Right kidney (tissue), 9 donors: ENCODE results near the gene SMTN.
"Not testable (repeated sequence)": the region's sequence is repeated elsewhere in the genome, so short reads cannot be mapped to it uniquely, and the experiment has no call there.

Source experiments
- DNase-seq: peaks from one replicate; pipeline ENCODE4 v3.0.0-alpha.2; 2016
- long read RNA-seq, 8 donors: transcript quantifications; one replicate each; lab custom pipeline, GENCODE V29; 2026

Gene SMTN
- long read RNA-seq, donor 1, partial matches to known transcripts: 0 of 3 reads
- long read RNA-seq, donor 1, other reads (novel, unspliced or antisense): 0 of 3 reads
- long read RNA-seq, donor 2, partial matches to known transcripts: 0 of 4 reads
- long read RNA-seq, donor 2, other reads (novel, unspliced or antisense): 0 of 4 reads
- long read RNA-seq, donor 3, partial matches to known transcripts: 0 of 3 reads
- long read RNA-seq, donor 3, other reads (novel, unspliced or antisense): 0 of 3 reads
- long read RNA-seq, donor 4, partial matches to known transcripts: 7 of 11 reads
- long read RNA-seq, donor 4, other reads (novel, unspliced or antisense): 0 of 11 reads
- long read RNA-seq, donor 5, partial matches to known transcripts: 0 of 2 reads
- long read RNA-seq, donor 5, other reads (novel, unspliced or antisense): 0 of 2 reads
- long read RNA-seq, donor 6, partial matches to known transcripts: 12 of 14 reads
- long read RNA-seq, donor 6, other reads (novel, unspliced or antisense): 0 of 14 reads
- long read RNA-seq, donor 7, partial matches to known transcripts: 12 of 17 reads
- long read RNA-seq, donor 7, other reads (novel, unspliced or antisense): 0 of 17 reads
- long read RNA-seq, donor 8, partial matches to known transcripts: 0 of 1 reads
- long read RNA-seq, donor 8, other reads (novel, unspliced or antisense): 0 of 1 reads

- peak; percentile 99 for DNase-seq
Observed at GRCh38 chr22:31080848-31081649, at the start of gene SMTN. Gene SMTN (plus strand): TSS chr22:31081318. CDS start chr22:31083259, 1,941 bp downstream.

GRCh38 chr22:31036671-31037550, 44.2 kb upstream of the SMTN start:
- no peak for DNase-seq

- no peak for DNase-seq
Observed at GRCh38 chr22:31038686-31039085, 42.4 kb upstream of the SMTN start.

DNA sequence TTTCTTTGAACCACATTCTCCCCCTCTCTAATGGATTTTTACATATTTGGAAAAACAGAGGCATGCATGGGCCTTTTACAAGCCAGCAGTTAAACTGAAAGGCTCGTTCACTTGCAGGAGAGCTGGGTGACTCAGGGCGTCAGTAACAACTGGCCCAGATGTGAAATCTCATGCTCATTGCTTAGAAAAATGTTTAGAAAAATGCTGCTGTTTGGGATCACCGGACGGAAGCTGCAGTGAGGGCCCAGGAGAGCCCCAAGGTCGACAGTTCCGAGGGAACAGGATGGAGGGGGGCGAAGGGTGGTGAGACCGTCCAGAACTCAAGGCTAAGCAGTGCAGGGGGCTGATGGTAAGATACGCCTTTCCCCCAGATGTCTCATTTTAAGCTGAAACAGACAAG, 41.7 kb upstream of the SMTN start:
- DNase-seq: peak; percentile 36

- DNase-seq: no peak
Observed at GRCh38 chr22:31040542-31041398, 40.3 kb upstream of the SMTN start.

DNA sequence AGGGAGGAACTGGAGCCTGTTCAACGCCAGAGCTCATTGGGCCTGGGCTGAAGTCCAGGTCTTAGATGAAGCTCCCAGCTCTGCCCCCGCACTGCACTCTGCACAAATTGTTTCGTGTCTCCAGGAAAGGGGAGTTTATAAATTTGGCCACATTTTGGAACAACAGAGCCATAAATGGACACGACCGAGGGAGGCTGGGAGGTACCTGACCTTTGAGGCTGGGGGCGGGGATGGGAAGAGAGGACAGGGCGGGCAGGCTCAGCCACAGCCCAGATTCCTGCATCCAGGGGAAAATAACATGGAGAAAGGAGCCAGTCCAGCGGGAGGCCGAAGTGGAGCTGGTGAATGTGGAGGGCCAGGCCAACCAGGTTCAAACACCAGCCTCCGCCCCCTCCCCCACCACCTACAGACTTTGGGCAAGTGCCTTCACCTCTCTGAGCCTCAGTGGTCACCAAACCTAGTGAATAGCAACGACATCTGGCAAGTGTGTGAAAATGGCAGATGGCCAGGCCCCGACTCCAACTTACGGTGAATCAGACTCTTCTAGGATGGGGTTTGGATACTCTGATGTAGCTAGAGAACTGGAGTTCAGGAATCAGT, 36.8 kb upstream of the SMTN start:
- DNase-seq: no peak

DNA sequence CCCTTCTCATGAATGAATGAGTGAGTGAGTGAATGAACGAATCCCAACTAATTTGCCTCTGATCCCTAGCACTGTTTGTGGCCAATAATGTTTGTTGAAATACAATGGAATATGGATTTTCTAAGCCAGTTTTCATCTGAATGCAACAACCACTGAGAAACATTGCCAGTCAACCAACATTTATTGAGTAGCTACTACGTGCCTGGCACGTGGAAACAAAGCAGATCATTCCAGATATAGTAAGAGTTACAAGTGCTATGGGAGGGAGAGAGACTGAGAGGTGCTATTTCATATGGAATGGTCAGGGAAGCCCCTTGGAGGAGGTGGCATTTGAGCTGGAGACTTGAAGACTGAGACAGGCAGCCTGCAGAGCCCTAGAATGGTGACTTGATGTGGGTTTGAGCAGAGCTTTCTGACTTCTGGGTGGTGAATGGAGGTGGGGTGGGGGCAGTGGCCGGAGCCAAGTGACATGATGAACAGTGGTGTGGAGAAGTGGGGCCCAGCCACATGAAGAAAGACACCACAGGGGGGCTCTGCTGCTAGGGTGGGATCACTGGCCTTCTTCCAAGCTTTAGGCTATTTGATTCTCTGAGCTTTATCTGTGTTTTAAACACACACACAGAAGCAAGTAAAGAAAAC, 35.1 kb upstream of the SMTN start:
- peak; percentile 68 for DNase-seq

- no peak for DNase-seq
Observed at GRCh38 chr22:31046539-31047226, 34.4 kb upstream of the SMTN start.

GRCh38 chr22:31048570-31048969, 32.5 kb upstream of the SMTN start:
- DNase-seq: no peak

DNA sequence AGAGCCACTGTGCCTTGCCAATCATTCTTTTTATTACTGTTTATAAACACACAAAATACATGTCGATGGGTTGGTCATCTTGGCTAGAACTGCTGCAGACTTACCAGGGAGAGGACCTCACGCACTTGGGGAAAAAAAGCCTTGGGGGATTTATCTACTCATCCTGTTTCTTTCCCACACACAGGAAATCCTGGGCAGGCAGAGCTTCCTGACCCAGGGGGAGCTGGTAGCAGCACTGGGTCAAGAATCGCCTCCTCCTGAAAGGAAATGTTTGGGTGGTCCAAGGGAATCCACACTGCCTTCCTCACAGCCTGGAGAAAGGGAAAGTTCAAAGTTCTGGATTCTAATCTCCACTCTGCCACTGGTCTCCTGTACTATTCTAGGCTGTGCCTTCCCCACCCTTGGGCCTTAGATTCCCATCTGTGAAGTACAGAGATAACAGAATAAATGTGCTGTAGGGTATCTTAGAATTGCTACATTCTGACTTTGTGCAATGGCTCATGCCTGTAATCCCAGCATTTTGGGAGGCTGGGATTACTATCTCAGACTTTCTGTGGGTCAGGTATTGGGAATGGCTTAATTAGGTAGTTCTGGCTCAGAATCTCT, 31.2 kb upstream of the SMTN start:
- DNase-seq: no peak

DNA sequence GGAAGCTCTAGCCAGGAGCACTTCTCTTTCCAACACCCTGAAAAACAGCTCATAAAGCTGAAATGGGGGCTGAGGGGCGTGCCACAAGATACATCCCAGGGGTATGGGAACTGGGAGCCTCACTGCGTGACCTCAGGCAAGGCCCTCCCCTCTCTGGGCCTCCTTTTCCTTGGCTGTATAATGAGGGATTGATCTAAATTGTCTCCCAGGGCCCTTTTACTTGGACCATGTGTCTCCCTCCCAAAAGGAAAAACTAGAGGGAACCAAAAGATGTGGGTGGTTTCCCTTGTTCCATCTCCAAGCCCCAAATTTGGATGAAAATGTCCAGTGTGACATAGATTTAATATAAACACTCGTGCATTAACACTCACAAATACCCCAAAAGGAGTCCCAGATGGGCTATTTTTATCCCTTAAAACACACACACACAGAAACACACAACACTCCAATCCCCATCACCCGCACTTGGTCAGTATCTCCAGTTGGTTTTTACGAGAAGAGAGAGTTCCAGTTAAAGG, 25.9 kb upstream of the SMTN start:
- DNase-seq: no peak

DNA sequence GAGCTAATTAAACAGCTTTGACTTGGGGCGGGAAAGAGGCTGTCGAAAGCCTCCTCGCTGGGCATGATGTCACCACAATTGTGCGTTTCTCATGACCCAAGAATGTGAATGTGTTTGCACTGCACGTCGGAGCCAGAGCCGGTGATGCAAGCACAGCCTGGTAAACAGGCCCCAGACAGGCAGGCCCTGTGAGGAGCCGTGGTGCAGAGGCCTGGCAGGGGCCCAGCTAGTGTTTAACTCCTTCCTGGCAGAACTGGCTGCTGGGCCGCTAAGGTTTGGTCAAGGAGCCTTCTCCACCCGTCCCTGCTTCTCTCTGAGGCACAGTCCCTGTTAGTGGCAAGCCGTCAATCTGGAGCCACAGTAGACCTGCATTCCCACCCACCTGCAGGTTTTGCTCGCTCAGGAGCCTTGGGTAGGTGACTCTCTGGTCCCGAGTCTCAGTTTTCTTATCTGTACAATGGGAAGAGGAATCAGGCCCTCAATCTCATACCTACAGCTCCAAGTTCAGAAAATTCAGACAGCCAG, 25.4 kb upstream of the SMTN start:
- DNase-seq: peak; percentile 46

DNA sequence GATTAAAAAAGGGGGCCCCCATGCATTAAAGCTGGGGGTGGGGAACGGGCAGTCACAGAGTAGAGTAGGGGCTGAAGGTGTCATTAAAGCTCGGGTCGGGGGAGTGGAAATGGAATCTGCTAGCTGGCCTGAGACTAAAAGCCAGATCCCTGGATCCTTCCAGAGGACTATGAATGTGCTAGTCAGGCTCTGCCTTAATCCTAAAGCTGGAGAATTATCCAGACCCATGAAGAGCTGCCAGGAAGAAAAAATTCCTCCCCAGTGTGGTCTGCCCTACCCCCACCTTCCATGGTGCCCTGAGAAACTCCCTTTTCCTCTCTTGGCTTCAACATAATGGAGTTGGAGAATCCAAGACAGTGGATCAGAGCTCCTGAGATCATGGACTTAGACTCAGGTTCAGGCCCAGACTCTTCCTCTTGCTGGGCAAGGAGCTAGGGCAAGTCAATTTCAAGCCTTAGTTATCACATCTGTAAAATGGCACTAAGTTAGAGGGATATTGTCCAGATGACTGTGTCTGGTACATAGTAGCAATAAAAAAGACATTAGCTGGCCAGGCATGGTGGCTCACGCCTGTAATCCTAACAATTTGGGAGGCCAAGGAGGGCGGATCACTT, 24.0 kb upstream of the SMTN start:
- no peak for DNase-seq

- DNase-seq: not testable (repeated sequence)
Observed at GRCh38 chr22:31059663-31060062, 21.5 kb upstream of the SMTN start.

GRCh38 chr22:31062566-31063230, 18.4 kb upstream of the SMTN start:
- no peak for DNase-seq

GRCh38 chr22:31064369-31064768, 16.7 kb upstream of the SMTN start:
- no peak for DNase-seq

GRCh38 chr22:31068970-31069369, 12.1 kb upstream of the SMTN start:
- DNase-seq: no peak
